ENCODE measurements around the gene FRMD4A.

Gene FRMD4A

DNA sequence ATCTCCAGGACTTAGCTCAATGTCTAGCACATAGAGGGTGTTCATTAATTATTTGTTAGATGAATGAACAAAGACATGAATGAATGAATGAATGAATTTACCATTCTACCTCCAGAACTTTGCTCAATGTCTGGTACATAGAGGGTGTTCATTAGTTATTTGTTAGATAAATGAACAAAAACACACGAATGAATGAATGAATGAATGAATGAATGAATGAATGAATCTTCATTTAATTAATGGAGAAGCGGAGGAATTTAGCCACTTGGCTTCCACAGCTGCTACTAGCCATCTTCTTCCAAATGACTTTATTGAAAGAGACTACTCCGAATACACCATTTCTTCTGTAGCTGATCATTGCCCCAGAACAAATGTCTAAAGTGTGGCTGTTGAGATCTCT, 368.9 kb downstream of the FRMD4A start:
- Histone ChIP-seq H3K9me3 (replicated peaks in 1 of 2; ENCODE audit: control insufficient read depth in 2 of 2, insufficient read depth in 1 of 2, low read depth in 1 of 2, low read length in 2 of 2) (no peaks in the 10 kb centered on the region), H3K18ac (ENCODE audit: low read length) (no peak overlapping the region), H3K27me3 (ENCODE audit: control insufficient read depth in 3 of 3, insufficient read depth in 3 of 3, low read depth in 1 of 3, low read length in 3 of 3) (no peaks in the 10 kb centered on the region), H2BK5ac (ENCODE audit: low read length) (no peak overlapping the region), H2AFZ (ENCODE audit: low read length) (no peak overlapping the region), H3K4me3 (ENCODE audit: low read length in 2 of 2) (no peak overlapping the region), H2BK120ac (ENCODE audit: low read depth, low read length) (no peak overlapping the region), H2AK5ac (ENCODE audit: low read depth, low read length) (no peak overlapping the region), H4K91ac (ENCODE audit: low read depth, low read length, poor library complexity) (no peak overlapping the region), H2BK12ac (ENCODE audit: low read length) (no peak overlapping the region), H3K36me3 (replicated peaks in 1 of 2; ENCODE audit: control insufficient read depth in 2 of 2, insufficient read depth in 2 of 2, low read length in 2 of 2) (no peaks in the 10 kb centered on the region), H3K4me2 (ENCODE audit: insufficient read depth, low read length, poor library complexity, severe bottlenecking) (no peak overlapping the region), H3K27ac (replicated peaks; ENCODE audit: low read length) (no peak overlapping the region), H3K23ac (ENCODE audit: low read depth, low read length, poor library complexity) (no peak overlapping the region), H3K9ac (ENCODE audit: low read depth, low read length, poor library complexity) (no peak overlapping the region), H4K8ac (ENCODE audit: low read depth, low read length) (no peak overlapping the region), H2BK15ac (ENCODE audit: low read length) (no peak overlapping the region), H3K4ac (ENCODE audit: low read length) (no peak overlapping the region), H3K79me1 (ENCODE audit: low read depth, low read length) (no peaks in the 10 kb centered on the region), H3K14ac (ENCODE audit: low read length) (no peak overlapping the region), H3K4me1 (ENCODE audit: control insufficient read depth in 2 of 2, insufficient read depth in 1 of 2, low read depth in 1 of 2, low read length in 2 of 2) (peaks cover 0 to 3% of the 10 kb centered on the region in 2 donors)
- WGBS, 2 donors (ENCODE audit: extremely low coverage in 2 of 2, insufficient read length in 2 of 2, insufficient replicate concordance in 1 of 2), result no CpG with 5 or more reads among the region's 3 CpGs
- DNase-seq (ENCODE audit: low spot score), result no peak

DNA sequence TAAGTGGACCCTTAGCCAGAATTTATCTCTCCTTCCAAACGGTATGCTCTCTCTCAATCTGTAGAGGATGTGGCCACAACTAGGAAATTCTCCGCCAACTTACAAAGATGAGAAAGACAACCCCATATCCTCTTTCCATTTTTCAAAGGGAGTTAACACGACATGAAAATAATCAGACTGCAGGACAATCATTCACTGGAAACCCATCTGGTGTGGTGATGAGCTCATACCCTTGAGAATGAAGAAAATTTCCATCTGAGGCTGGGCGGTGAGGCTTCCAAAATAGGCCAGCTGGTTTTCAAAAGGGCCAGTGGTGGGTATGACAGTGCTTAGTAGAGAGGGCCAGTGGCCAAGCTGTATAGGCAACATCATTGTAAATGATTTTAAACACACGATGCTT, 369.6 kb downstream of the FRMD4A start:
- Histone ChIP-seq H3K4ac (ENCODE audit: low read length) (no peak overlapping the region), H3K23ac (ENCODE audit: low read depth, low read length, poor library complexity) (no peak overlapping the region), H3K18ac (ENCODE audit: low read length) (no peak overlapping the region), H2BK12ac (ENCODE audit: low read length) (no peak overlapping the region), H3K9me3 (replicated peaks in 1 of 2; ENCODE audit: control insufficient read depth in 2 of 2, insufficient read depth in 1 of 2, low read depth in 1 of 2, low read length in 2 of 2) (no peaks in the 10 kb centered on the region), H2BK120ac (ENCODE audit: low read depth, low read length) (no peak overlapping the region), H3K27ac (replicated peaks; ENCODE audit: low read length) (no peak overlapping the region), H3K4me2 (ENCODE audit: insufficient read depth, low read length, poor library complexity, severe bottlenecking) (no peak overlapping the region), H3K36me3 (replicated peaks in 1 of 2; ENCODE audit: control insufficient read depth in 2 of 2, insufficient read depth in 2 of 2, low read length in 2 of 2) (no peaks in the 10 kb centered on the region), H2AFZ (ENCODE audit: low read length) (no peak overlapping the region), H3K4me3 (ENCODE audit: low read length in 2 of 2) (no peak overlapping the region), H4K8ac (ENCODE audit: low read depth, low read length) (no peak overlapping the region), H3K27me3 (ENCODE audit: control insufficient read depth in 3 of 3, insufficient read depth in 3 of 3, low read depth in 1 of 3, low read length in 3 of 3) (no peaks in the 10 kb centered on the region), H3K14ac (ENCODE audit: low read length) (no peak overlapping the region), H3K4me1 (ENCODE audit: control insufficient read depth in 2 of 2, insufficient read depth in 1 of 2, low read depth in 1 of 2, low read length in 2 of 2) (peaks cover 0 to 3% of the 10 kb centered on the region in 2 donors), H3K9ac (ENCODE audit: low read depth, low read length, poor library complexity) (no peak overlapping the region), H4K91ac (ENCODE audit: low read depth, low read length, poor library complexity) (no peak overlapping the region), H3K79me1 (ENCODE audit: low read depth, low read length) (no peaks in the 10 kb centered on the region), H2BK5ac (ENCODE audit: low read length) (no peak overlapping the region), H2BK15ac (ENCODE audit: low read length) (no peak overlapping the region), H2AK5ac (ENCODE audit: low read depth, low read length) (no peak overlapping the region)
- DNase-seq (ENCODE audit: low spot score), result no peak
- no CpG with 5 or more reads among the region's 5 CpGs for WGBS, 2 donors (ENCODE audit: extremely low coverage in 2 of 2, insufficient read length in 2 of 2, insufficient replicate concordance in 1 of 2)

DNA sequence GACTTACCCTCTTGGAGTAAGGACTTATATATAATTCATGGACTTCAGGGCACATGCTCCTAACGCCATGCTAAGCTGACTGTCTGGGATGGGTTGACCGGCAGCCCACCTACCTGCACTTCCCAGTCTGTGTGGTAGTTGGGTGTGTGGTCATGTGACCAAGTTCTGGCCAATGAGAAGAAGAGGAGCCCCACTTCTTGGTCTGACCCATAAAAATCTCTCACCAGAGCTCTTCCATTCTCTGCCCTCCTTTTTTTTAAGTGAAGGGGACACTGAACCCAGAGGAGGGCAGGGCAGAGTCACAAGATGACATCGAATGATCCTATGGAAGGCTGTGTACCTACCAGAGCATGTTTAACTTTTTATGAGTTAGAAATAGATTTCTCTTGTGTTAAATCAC, 370.1 kb downstream of the FRMD4A start:
- no peak overlapping the region for H2AK5ac ChIP-seq (ENCODE audit: low read depth, low read length)
- H3K4me2 ChIP-seq (ENCODE audit: insufficient read depth, low read length, poor library complexity, severe bottlenecking), result no peak overlapping the region
- H3K27ac ChIP-seq (replicated peaks; ENCODE audit: low read length), result no peak overlapping the region
- WGBS, 2 donors (ENCODE audit: extremely low coverage in 2 of 2, insufficient read length in 2 of 2, insufficient replicate concordance in 1 of 2), result no CpG with 5 or more reads among the region's 3 CpGs
- H3K14ac ChIP-seq (ENCODE audit: low read length), result no peak overlapping the region
- no peaks in the 10 kb centered on the region for H3K27me3 ChIP-seq (ENCODE audit: control insufficient read depth in 3 of 3, insufficient read depth in 3 of 3, low read depth in 1 of 3, low read length in 3 of 3)
- H4K91ac ChIP-seq (ENCODE audit: low read depth, low read length, poor library complexity), result no peak overlapping the region
- H2AFZ ChIP-seq (ENCODE audit: low read length), result no peak overlapping the region
- peaks cover 0 to 3% of the 10 kb centered on the region in 2 donors for H3K4me1 ChIP-seq (ENCODE audit: control insufficient read depth in 2 of 2, insufficient read depth in 1 of 2, low read depth in 1 of 2, low read length in 2 of 2)
- H2BK5ac ChIP-seq (ENCODE audit: low read length), result no peak overlapping the region
- no peak overlapping the region for H2BK12ac ChIP-seq (ENCODE audit: low read length)
- no peak overlapping the region for H3K23ac ChIP-seq (ENCODE audit: low read depth, low read length, poor library complexity)
- H3K9me3 ChIP-seq (replicated peaks in 1 of 2; ENCODE audit: control insufficient read depth in 2 of 2, insufficient read depth in 1 of 2, low read depth in 1 of 2, low read length in 2 of 2), result no peaks in the 10 kb centered on the region
- H2BK120ac ChIP-seq (ENCODE audit: low read depth, low read length), result no peak overlapping the region
- no peak overlapping the region for H3K18ac ChIP-seq (ENCODE audit: low read length)
- no peak overlapping the region for H3K9ac ChIP-seq (ENCODE audit: low read depth, low read length, poor library complexity)
- H3K4ac ChIP-seq (ENCODE audit: low read length), result no peak overlapping the region
- no peak overlapping the region for H3K4me3 ChIP-seq (ENCODE audit: low read length in 2 of 2)
- H3K79me1 ChIP-seq (ENCODE audit: low read depth, low read length), result no peaks in the 10 kb centered on the region
- no peak for DNase-seq (ENCODE audit: low spot score)
- no peak overlapping the region for H2BK15ac ChIP-seq (ENCODE audit: low read length)
- H3K36me3 ChIP-seq (replicated peaks in 1 of 2; ENCODE audit: control insufficient read depth in 2 of 2, insufficient read depth in 2 of 2, low read length in 2 of 2), result no peaks in the 10 kb centered on the region
- no peak overlapping the region for H4K8ac ChIP-seq (ENCODE audit: low read depth, low read length)

DNA sequence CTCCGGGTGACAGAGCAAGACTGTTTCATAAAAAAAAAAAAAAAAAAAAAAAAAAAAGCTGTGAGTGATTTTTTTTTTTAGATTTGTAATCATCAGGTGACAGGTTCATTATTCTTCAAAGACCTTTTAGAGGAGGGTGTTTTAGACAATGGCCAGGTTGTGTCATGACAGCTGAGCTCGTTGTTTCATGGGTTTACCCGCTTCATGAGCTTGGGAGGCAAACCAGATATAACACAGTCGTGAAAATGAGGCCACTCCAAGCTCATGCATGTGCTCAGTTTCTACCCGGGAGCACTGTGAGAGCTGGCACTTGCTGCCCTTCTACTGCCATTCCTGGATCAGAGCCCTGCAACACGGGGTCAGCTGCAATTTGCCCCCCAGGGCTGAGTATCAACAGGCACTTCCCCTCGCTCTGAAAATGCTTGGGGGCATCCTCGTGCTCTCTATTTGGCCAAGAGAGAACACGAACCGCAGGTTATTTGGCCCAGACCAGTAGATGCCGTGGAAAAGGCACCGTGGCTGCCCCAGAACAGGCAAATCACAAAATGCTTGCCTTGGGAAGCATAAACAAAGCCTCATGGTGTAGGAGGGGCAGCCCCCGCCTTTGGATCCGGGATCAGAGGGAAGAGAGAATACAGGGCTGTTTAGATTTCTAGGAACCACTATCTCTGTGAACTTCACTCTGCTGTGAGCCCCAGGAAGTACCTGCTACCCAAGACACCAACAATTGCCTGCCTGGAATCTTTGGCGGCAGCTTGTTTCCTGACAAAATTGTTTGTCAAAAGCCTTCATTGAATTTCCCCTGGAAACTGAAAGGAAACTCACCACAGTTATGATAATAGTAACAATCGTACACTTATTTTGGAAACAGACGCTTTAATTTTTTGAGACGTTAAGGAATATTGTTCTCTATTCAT, 371.0 kb downstream of the FRMD4A start:
- no peak overlapping the region for H3K27ac ChIP-seq (replicated peaks; ENCODE audit: low read length)
- no peak overlapping the region for H4K91ac ChIP-seq (ENCODE audit: low read depth, low read length, poor library complexity)

More for the DNA sequence above, 371.0 kb downstream of the FRMD4A start:
- Histone ChIP-seq H2BK5ac (ENCODE audit: low read length) (no peak overlapping the region), H3K79me1 (ENCODE audit: low read depth, low read length) (no peaks in the 10 kb centered on the region), H3K4ac (ENCODE audit: low read length) (no peak overlapping the region), H2AFZ (ENCODE audit: low read length) (no peak overlapping the region), H3K4me3 (ENCODE audit: low read length in 2 of 2) (no peak overlapping the region), H3K36me3 (replicated peaks in 1 of 2; ENCODE audit: control insufficient read depth in 2 of 2, insufficient read depth in 2 of 2, low read length in 2 of 2) (no peaks in the 10 kb centered on the region), H4K8ac (ENCODE audit: low read depth, low read length) (no peak overlapping the region), H3K18ac (ENCODE audit: low read length) (peak overlapping the region; percentile 80), H3K9me3 (replicated peaks in 1 of 2; ENCODE audit: control insufficient read depth in 2 of 2, insufficient read depth in 1 of 2, low read depth in 1 of 2, low read length in 2 of 2) (peaks cover 0 to 1% of the 10 kb centered on the region in 2 donors), H2BK12ac (ENCODE audit: low read length) (no peak overlapping the region), H3K4me1 (ENCODE audit: control insufficient read depth in 2 of 2, insufficient read depth in 1 of 2, low read depth in 1 of 2, low read length in 2 of 2) (peaks cover 0 to 3% of the 10 kb centered on the region in 2 donors), H3K9ac (ENCODE audit: low read depth, low read length, poor library complexity) (no peak overlapping the region), H3K14ac (ENCODE audit: low read length) (peak overlapping the region; percentile 23), H2BK120ac (ENCODE audit: low read depth, low read length) (no peak overlapping the region), H2AK5ac (ENCODE audit: low read depth, low read length) (no peak overlapping the region), H3K4me2 (ENCODE audit: insufficient read depth, low read length, poor library complexity, severe bottlenecking) (no peak overlapping the region), H3K27me3 (ENCODE audit: control insufficient read depth in 3 of 3, insufficient read depth in 3 of 3, low read depth in 1 of 3, low read length in 3 of 3) (no peaks in the 10 kb centered on the region), H3K23ac (ENCODE audit: low read depth, low read length, poor library complexity) (no peak overlapping the region), H2BK15ac (ENCODE audit: low read length) (peak overlapping the region; percentile 56)
- no CpG with 5 or more reads among the region's 18 CpGs for whole genome bisulfite sequencing, 2 donors (ENCODE audit: extremely low coverage in 2 of 2, insufficient read length in 2 of 2, insufficient replicate concordance in 1 of 2)
- DNase-seq (ENCODE audit: low spot score), result no peak

All from neuronal stem cell (in vitro differentiated cells).